HG02840 (cell line): ENCODE data around the gene MEIOC.
"Not testable (repeated sequence)": the region's sequence is repeated elsewhere in the genome, so short reads cannot be mapped to it uniquely, and the experiment has no call there.

Experiments
- ATAC-seq: cut with Tn5 transposase; IDR thresholded peaks from one replicate; pipeline ENCODE4 v1.9.1; 2021; ENCODE audit warnings: mild to moderate bottlenecking, moderate library complexity, moderate number of reproducible peaks; ENCODE audit not compliant: unreplicated experiment, low FRiP score

Gene MEIOC

DNA sequence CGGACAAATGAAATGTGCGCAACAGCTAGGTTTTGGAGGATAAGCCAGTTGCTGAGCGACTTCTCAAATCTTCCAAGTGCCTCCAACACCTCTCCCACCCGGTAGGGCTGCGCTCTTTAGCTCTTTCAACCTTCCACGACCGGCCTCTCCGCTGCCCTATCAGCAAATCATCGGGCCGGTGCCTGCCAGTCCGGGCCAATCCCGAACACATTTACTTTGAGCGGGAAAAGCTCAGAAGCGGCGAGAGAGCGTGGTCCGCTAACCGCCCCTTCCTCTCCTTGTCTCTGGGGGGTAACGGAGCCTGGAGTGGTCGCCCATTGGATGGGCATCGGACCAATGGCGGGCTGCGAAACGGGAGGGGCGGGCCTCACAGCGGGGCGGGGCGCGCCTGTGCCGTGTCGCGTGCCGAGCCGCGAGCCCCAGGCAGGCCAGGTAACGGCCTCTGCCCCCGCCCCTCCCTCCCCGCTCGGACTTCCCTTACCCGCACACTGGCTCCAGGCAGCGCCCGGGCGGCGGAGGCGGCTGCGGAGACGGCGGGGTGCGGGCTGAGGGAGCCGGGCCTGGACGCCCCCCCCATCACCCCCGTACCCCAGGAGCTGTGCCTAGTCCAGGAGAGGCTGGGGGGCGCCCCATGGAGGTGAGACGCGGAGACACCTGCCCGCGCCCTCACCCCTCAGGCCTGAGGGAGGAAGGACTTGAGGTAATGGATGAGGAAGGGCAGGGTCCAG, at the start of gene MEIOC:
TSS of gene MEIOC (plus strand) at position 486 of the 728 bp plus-strand sequence. CDS start at position 632, 146 bp downstream.
- ATAC-seq: no peak

DNA sequence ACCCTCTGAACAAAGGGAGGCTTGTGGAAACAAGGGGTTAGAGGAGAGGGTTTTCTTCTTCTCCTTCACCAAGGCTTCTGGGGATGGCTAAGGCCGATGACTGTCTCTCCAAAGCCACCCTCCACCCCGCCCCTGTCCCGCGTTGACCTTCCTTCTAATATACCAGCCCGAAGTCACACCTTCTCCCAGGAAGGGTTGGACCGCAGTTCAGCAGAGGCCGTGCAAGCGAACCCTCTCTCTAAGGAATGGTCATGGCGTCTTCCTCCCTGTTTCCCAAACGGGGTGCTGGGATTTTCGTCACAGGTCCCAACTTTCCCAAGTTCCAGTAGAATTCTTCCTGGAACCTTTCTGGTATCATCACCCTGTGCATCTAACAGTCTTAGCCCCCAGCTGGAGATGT, 49.6 kb upstream of the MEIOC start:
- no peak for ATAC-seq

DNA sequence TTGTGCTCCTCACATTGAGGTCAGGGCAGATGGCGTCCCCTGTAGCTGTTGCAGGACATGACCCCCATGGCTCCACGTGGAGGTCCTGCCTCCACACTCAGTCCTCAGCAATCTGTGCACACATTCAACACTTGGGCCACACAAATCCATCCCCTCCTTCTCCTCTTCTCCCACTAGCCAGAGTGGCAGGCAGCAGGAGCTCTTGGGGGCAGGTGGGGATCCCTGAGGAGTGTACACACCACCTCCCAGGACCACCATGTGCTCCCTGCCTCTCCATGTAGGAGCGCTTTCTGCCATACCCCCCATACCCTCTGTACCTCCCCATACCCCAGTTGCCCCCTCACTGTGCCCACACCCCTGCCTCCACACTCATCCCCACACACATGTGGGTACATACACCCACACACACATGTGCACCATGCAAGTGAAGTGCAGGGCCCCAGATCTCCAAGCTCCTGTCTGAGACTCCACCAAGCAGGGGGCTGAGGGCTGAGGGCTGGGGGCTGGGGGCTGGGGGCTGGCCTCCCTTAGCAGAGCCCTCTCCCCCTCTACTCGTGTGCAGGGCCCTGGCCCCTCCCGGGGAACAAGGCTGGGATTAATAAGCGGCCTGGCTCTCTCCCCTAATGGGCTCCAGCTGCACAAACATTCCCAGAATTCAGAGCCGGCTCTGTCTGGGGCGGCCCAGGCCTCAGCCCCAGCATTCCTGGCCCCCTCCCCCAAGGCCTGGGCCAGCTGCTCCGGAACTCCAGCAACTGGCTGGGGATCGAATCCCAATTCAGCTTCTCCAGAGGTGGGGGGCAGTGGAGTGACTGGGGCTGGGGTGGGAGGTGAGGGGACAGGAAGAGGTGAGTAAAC, 48.2 kb upstream of the MEIOC start:
- ATAC-seq: no peak

DNA sequence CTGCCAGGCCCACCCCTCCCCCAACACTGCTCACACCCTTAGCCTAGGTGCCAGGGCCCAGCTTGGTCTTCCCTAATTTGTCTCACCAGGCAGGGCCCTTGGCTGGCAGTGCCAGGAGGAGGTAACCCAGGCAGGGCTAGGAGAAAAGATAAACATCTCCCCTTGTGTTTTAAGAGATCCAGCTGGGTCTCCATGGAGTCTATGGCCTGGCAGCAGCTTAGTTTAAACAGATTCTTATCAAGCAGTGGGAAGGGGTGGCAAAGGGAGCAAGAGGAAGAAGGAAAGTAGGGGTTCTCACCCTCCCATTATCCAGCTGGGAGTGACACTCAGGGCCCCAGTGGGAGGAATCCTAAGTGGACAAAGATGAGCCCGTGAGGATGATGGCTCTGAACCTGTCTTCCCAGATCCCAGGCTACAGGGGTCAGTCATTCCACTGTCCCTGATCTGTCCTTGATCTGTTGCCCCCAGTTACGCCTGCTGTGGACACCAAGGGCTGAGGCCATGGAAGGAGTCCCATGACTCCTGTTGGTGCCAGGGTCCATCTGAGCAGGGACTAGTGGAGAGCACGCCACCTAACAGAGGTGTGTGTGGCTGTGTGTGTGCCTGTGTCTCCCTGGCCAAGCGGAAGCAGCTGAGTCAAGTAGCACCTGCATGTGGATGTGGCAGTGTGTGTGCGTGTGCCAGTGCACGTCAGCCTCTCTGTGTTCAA, 47.4 kb upstream of the MEIOC start:
- no peak for ATAC-seq

DNA sequence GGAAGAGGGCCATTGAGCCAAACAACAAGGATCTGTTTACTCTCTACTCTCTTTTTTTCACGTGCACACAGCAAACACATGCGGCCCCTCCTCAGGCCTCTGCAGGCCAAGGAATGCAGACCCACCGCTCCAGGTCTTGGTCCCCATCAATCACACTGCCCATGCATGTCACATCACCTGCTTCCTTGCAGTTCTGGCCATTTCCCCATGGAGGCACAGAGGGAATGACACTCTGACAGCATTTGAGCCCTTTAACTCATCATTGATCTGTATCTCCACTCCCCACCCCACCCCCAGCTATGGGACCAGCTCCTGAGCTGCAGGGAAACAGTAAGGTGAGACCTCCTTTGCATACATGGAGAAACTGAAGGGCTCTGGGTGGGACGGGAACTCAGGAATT, 45.9 kb upstream of the MEIOC start:
- ATAC-seq: no peak

DNA sequence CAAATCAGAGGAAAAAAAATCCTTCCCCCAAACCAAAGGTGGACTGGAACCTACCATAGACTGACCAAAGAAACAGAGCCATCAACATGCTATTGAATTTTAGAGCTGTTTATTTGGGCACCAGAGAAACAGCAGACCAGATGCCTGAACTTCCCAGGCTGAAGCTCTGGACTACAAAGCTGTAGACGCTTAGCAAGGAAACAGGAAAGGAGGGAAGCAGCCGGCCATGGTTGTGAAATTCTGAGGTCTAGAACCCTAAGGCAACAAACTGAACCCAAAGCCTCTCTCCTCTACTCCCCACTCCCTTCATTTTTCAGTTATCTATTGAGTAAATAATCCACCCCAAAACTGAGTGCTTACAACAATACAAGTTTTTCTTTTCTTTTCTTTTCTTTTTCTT, 45.4 kb upstream of the MEIOC start:
- no peak for ATAC-seq

DNA sequence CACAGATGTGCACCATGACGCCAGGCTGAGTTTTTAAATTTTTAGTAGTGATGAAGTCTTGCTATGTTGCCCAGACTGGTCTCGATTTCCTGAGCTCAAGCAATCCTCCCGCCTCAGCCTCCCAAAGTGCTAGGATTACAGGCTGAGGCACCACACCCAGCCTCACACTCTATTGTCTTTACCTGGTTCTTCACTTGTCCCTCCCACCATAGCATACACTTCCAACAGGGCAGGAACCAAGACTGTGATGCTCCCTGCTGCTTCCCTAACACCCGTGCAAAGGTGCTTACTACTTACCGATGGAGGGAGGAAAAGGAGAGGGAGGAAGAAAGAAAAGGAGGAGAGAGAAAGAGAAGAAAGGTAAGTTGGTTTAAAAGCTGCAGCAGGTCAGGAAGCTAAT, 41.4 kb upstream of the MEIOC start:
- ATAC-seq: no peak

DNA sequence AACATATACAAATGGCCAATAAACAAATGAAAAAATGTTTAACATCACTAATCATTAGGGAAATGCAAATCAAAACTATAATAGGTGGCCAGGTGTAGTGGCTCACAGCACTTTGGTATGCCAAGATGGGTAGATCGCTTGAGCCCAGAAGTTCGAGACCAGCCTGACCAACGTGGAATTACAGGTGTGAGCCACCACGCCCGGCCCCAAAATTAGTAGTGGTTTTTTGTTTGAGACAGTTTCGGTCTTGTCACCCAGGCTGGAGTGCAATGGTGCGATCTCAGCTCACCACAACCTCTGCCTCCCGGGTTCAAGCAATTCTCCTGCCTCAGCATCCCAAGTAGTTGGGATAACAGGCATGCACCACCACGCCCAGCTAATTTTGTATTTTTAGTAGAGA, 37.6 kb upstream of the MEIOC start:
- ATAC-seq: not testable (repeated sequence)

DNA sequence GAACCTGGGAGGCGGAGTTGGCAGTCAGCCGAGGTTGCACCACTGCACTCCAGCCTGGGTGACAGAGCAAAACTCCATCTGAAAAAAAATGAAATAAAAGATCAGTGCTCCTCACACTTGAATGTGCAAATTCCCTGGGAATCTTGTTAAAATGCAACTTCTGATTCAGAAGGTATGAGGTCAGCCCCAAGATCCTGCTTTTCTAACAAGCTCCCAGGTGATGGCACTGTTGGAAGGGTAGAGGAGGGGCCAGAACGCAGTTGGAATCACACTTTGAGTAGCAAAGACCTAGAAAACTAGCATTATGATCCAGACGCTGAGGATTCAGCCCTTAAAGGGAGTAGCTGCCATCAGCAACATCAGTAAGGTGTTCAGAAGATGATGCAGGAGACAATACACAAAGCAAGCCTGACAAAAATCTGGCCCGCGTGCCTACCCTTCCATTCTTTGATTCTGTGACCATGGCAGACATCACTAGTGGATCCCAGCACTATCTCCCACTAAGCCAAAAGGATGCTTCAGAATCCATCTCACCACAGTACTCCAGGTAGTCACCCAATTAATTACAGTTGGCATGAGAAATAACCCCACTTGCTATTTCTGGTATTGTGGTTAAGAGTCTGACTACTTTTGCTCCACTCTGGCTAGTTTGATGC, 33.1 kb upstream of the MEIOC start:
- ATAC-seq: no peak

DNA sequence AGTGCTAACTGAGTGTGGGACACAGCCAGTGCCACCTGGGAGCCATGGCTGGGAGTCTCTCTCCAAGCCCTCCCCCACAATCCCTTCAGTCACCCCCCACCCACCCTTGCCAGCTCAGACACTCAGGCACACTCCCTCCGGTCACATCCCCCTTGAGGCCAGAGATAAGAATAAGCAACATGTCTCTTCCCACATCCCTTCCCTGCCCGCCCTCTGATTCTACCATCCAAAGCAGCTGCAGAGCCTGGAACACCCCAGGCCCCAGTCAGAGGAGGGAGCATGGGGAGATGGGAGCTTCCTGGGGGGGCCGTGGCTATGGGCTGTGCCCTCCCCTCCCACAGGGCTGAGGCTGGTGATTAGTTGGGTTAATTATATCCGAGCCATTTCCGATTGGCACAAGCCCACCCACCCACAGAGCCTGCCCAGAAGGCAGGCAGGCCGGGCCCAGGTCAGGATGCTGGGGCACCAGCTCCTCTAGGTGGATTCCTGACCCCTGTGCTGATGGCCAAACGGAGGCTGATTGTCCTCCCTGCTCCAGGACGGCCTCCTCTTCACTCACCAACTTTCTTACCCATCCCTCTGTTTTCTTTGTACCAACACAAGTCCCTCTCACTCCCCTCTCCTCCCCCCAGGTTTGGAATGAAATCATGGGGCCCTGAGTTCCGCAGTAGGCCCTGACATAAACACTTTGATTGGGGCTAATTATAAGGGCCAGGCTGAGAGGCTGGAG, 28.6 kb upstream of the MEIOC start:
- ATAC-seq: no peak

DNA sequence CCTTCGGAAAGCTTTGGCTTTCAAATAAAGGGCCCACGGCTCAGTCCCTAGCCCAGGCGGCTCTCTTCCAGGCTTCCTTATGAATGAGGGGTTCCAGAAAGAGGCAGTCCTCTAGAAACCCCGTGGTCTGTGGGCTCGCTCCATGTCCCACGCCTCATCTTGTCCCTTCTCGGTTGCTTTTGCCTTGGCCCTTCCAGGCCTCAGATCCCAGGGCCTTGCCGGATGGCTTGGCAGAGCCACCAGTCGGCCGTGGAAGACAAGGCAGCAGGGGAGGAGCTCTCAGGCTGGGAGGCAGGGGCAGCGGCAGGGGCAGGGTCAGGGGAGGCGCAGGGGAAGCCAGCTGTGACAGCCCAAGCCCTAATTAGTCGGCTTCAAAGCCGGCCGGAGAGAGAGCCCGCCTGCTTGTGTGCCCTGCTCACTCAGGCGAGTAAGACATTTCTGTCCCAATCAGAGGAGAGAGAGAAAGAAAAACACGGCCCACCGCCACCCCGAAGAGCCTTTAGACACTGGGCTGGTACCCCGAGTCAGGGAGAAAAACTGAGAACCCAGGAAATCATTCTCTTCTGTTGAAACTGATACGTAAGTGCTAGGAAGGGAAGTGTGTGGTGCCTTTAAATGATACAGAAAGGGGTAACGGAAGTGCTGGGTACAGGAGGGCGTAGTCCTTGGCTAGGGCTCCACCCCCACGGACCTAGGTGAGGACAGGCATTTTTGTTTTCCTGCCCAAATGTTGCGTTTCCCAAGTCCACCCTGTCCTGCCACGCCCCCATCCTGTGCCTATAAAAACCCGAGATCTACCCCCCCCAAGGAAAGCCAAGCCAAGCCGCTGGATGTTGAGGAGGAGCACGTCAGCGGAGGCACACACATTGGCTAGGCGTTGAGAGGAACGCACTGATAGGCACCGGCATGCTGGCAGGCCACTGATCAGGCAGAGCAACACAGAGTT, 27.8 kb upstream of the MEIOC start:
- no peak for ATAC-seq

DNA sequence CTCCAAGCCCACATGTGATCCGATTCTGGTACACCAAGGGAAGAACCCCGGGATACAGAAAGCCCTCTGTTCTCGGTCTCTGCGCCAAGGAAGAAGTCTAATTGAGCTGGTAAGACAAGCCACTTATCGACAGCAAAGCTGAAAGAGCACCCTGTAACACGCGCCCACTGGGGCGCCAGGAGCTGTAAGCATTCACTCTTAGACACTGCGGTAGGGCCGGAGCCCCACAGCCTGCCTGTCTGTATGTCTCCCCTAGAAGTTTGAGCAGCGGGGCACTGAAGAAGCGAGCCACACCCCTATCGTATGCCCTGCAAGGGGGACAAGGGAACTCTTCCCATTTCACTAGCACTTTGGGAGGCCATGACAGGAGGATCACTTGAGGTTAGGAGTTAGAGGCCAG, 27.0 kb upstream of the MEIOC start:
- no peak for ATAC-seq

DNA sequence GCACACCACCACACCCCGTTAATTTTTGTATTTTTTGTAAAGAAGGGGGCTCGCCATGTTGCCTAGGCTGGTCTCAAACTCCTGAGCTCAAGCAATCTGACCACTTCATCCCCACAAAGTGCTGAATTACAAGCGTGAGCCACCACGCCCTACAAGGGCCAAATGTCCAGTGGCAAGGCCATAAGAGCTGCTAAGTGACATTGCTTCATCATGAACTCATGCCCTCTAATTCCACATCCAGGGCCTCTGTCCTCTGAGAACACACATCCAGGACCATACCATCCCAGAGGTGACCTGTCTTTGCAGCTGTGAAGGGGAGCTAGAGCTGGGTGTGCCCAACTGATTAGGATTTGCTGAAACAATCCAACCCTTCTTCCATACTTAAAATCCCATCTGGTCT, 25.6 kb upstream of the MEIOC start:
- no peak for ATAC-seq

DNA sequence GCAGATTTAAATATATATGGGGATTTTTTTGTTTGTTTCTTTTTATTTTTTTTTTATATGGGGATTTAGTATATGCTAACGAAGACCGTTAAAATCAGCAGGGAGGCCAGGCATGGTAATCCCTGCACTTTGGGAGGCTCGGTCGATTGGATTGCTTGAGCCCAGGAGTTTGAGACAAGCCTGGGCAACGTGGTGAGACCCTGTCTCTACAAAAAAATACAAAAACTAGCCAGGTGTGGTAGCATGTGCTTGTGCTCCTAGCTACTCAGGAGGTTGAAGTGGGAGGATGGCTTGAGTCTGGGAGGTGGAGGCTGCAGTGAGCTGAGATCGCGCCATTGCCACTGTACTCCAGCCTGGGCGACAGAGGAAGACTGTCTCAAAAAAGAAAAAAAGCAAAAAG, 22.3 kb upstream of the MEIOC start:
- no peak for ATAC-seq

DNA sequence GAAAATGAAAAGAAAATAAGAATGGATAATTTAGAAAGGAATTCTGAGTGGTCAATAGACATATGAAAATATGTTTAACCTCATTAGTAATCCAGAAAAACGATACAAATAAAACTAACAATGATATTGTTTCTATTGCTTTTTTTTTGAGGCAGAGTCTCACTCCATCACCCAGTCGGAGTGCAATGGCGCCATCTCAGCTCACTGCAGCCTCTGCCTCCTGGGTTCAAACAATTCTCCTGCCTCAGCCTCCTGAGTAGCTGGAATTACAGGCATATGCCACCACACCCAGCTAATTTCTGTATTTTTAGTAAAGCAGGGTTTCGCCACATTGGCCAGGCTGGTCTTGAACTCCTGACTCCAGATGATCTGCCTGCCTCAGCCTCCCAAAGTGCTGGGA, 21.9 kb upstream of the MEIOC start:
- not testable (repeated sequence) for ATAC-seq

DNA sequence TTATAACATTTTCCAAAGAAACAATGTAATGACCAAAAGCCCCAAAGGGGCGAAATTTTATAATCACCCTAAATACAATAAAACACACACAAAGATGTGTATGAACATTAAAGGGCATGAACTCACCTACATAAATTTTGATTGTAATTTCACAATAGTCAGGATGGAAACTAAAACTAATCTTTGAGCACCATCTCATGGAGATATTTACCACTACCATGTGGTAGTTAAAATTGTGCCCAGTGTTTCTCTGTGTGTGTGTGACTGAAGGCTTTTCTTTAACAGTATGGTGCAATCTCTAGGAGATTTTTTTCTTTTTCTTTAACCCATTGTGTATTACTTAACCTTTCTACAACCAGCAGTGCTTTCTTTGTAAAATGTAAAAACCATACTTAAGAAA, 19.7 kb upstream of the MEIOC start:
- no peak for ATAC-seq

DNA sequence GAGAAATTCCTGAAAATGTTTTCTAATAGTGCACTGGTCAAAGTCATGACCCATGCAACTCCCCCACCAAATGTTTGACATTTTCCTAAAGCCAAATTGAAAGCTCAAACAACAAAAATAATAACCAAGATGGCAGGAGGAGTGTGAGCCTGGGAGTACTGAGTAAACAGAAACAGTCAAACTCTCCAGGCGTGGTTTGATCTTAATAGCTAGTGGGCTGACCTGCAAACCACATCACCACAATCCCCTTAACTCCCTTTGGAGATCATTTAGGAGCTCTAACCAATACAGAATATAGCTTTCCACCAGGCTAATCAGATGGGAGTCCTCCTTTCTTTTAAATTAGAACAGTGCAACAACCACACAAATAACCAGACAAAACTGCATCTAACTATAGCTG, 19.2 kb upstream of the MEIOC start:
- no peak for ATAC-seq

DNA sequence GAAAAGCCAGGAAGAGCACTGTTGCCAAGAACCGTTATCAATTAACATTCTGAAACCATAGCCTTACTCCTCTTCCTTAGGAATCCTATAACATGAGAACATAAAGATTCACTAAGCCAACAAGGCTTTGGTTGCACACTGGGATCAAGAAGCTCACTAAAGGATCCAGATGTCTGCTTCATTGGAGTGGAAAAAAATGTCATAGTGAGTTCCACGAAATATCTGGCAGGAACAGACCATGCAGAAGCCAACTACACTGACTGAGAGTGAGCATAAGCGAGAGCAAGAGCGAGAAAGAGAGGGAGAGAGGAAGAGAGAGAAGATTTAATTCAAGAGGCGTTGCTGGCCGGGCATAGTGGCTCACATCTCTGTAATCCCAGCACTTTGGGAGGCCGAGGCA, 13.4 kb upstream of the MEIOC start:
- no peak for ATAC-seq

DNA sequence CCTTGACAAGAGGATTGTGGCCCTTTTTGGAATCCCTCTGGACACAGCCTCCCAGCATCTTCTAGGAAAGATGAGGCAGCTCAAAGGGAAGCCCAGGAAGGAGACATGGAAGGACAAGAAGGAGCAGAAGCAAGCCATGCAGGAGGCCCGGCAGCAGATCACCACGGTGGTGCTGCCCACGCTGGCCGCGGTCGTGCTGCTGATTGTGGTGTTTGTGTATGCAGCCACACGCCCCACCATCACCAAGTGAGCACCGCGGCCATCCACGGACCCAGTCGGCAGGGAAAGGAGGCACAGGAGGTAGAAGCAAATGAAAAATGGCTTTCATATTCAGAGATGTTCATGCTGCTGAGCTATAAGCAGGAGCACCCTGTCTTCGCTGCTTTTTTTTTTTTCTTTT, 10.9 kb upstream of the MEIOC start:
- ATAC-seq: no peak
